B cell (primary cell): ENCODE measurements around the gene NUDT16L1.

Source experiments
- CTCF ChIP-seq: fragments of 200-600 bp; IDR thresholded peaks from one replicate; pipeline ENCODE4 v1.8.0; 2022; ENCODE audit warnings: antibody characterized with exemption, mild to moderate bottlenecking
- EZH2 ChIP-seq: IDR thresholded peaks from 2 replicates; pipeline ENCODE4 v1.6.1; 2012; ENCODE audit warnings: borderline replicate concordance, low read depth, mild to moderate bottlenecking, moderate library complexity, low read length; ENCODE audit not compliant: insufficient read depth, poor library complexity, severe bottlenecking

GRCh38 chr16:4692460-4693295 is 684 bp upstream of the NUDT16L1 start:
- TF ChIP-seq CTCF (no peak), EZH2 (no peak)
